Stimulated activated CD4-positive, alpha-beta T cell treated with anti-CD3 and anti-CD28 coated beads, Interleukin-4, amount 100 ng/mL, for 24 hours (primary cell): ENCODE results near the gene TSC2.
"Not testable (repeated sequence)": the region's sequence is repeated elsewhere in the genome, so short reads cannot be mapped to it uniquely, and the experiment has no call there.

ENCODE experiments used
- DNase-seq: peaks from one replicate; pipeline ENCODE4 v3.0.0-alpha.2; 2020

Gene TSC2

DNA sequence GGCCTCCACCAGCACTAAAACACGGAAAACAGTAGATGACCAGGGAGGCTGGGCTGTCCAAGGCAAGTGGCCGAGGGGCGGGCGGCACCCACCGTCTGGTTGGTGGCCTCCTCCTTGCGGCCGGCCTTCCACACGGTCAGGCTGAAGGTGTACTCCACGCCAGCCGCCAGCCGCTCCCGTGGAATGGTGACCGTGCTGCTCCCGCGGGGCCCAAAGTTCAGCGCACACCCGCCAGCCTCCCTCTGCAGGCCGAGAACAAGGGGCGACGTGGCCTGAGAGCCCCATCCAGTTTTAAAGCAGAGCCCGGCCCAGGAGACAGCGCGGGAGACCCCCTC is 60.0 kb downstream of the TSC2 start:
- not testable (repeated sequence) for DNase-seq

DNA sequence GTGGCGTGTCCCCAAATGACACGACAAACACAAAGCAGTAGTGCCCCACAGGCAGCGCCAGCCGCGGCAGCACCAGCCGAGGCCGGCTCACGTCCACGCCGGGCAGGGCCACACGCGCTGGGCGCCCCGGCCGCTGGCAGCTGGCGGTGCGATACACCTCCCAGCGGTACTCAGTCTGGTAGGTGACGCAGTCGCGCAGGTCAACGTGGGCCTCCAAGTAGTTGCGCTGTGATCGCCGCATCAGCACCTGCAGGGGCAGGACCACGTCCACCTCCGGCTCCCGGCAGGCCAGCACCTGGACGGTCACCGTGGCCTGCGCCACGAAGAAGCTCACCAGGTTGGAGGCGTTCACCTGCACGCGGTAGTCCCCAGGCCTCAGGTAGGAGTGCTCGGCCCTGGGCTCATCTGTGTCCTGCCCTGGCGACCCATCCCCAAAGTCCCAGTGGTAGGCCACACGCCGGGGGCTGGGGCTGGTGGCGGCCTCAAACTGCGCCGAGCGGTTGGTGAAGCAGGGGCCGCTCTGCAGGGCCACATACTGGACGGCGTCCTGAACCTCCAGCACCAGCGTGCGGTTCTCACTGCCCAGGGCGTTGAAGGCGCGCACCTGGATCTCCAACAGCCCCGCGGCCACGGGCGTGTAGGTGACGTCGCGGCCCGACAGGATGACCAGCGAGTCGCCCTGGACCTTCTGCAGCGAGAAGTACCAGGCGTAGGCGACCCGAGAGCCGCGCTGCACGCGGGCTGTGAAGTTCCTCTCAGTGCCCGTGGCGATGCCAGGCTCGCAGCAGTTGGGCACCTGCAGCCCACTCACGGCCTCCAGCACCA is 60.9 kb downstream of the TSC2 start:
- DNase-seq: not testable (repeated sequence)

DNA sequence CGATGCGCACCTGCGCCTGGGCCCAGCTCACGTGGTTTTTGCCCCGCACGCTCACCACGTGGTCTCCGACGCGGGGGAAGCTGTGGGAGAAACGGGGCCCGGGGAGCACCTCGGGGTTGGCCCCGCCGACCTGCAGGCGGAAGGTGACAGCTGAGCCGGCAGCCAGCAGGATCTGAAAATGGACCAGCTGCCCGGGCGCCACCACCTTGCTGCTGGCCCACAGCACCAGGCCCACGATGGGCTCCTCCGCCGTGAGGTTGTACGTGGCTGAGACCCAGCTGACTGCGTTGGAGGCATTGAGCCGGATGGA is 61.4 kb downstream of the TSC2 start:
- DNase-seq: not testable (repeated sequence)

DNA sequence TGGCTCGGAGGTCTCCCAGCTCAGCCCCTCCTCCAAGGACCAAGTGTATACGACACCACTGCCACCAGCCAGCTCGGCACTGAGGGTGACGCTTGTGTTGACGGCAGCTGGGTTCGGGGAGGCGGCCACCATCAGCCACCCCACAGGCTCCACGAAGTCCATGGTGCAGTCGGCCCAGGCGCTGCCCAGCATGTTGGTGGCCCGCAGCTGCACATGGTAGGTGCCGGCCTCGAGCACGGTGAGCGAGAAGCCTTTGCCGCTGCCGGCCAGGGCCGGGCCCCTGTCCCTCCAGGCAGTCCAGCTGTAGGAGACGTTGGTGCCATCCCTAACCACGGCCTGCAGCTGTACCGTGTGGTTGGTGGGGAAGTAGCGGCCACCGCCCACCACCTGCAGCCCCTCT is 62.1 kb downstream of the TSC2 start:
- not testable (repeated sequence) for DNase-seq

DNA sequence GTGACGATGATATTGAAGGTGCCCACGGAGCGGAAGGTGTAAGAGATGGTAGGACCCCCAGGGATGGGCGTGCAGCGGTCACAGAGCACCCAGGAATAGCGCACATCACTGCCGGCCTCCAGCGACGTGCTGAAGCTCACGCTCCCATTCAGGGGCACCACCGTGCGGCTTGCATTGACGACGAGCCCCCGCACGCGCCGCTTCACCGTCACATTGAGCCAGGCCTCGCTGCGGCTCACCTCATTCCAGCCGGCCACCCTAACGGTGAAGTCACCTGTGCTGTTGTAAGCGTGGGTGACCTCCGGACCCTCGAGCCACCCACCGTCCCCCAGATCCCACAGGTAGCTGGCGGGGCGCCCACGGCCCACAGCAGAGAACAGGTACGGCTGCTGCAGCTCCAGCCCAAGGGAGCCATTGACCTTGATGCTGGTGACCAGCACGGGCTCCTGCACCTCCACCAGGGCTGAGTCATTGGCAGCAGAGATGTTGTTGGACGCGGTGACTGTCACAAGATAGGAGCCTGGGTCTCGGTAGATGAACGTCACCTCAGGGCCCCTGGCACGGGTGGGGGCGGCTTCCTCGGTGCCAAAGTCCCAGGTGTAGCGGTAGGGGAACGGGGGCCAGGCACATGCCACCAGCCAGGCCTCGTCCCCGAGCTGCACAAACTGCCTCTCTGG is 62.7 kb downstream of the TSC2 start:
- DNase-seq: not testable (repeated sequence)

DNA sequence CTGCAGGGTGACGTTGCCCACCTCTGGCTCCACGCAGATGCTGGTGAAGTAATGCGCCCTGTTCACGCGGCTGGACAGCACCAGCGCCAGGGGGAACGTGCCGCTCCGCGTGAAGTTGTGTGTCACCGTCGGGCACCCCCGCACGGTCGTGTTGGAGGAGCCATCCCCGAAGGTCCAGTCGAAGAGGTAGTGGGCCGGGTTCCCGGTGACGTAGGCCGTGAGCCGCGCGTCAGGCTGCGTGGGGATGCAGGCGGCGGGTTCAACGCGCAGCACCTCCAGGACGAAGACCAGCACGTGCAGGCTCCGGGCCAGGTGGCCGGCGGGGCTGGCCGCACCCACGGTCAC is 63.2 kb downstream of the TSC2 start:
- DNase-seq: not testable (repeated sequence)

DNA sequence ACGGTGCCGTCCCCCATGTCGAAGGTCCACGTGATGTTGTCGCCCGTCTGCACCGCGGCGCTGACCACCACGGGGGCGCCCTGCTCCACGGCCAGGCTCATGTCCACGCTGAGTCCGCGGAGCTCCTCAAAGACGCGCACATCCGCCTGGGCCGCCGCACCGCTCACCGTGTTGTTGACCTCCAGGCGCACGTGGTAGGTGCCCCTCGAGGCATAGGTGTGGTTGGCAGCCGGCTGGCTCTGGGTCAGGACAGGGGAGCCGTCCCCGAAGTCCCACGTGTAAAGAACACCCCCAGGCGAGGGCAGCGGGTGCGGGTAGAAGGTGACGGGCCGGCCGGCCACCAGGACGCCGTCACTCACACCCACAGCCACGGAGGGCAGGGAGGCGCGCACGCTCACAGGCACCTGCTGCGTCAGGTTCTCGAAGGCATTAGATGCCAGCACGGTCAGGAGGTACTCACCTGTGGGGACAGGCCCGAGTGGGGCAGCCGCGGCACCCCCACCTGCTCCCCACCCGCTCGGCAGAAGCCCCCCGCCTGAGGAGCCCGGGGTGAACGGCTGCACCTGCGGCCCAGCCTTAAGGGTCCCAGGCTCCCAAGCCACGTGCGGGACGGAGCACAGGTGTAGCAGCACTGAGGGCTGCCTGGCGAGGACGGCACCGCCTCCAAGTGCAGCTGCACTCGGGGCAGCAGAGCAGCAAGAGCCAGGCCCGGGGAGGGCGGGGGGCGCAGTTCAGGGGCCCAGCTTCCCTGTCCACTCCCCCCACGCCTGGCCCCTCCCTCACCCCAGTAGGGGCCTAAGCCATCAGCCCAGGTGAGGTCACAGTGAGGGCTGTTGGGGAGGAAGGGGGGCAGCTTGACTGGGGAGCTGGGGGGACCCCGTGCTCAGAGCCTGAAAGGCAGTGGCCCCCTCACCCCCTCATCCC is 63.9 kb downstream of the TSC2 start:
- DNase-seq: not testable (repeated sequence)

DNA sequence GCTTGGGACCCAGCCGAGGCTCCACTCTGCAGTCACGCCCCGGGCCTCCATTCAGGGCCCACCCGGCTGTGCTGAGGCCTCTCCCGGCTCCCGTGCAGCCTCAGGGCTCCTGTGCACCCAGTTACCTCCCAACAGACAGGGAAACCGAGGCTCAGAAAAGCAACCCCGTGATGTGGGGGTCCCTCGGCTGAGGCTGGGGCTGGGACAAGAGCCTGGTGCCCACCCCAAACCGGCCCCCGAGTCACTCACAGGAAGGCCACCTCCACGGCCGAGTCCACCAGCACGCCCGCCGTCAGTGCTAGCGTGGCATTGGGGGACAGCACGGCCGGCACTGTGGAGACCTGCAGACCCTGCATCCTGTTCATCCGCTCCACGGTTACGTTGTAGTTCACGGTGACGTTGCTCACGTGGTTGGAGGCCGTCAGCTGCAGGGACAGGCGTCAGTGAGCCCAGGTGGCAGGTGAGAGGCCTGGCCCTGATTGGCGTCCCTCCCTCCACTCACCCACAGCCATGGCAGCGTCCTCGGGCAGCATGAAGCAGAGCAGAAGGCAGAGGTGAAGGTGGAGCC is 64.8 kb downstream of the TSC2 start:
- not testable (repeated sequence) for DNase-seq

DNA sequence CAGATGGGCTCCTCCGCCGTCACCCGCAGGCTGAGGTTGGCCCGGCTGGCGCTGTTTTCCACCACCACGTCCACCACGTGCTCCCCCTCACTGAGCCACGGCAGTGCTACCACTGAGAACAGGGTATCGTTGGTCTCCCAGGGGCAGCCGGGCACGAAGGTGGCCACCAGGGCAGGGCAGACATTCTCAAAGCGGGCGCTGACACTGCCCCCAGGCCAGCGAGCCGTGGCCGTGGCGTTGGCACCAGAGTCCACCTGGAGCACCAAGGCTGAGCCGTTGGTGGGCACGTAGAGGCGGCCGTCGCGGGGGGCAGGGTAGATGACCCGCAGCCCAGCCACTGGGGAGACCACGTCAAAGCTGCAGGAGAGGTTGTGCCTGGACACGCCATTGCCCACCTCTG is 66.4 kb downstream of the TSC2 start:
- not testable (repeated sequence) for DNase-seq

DNA sequence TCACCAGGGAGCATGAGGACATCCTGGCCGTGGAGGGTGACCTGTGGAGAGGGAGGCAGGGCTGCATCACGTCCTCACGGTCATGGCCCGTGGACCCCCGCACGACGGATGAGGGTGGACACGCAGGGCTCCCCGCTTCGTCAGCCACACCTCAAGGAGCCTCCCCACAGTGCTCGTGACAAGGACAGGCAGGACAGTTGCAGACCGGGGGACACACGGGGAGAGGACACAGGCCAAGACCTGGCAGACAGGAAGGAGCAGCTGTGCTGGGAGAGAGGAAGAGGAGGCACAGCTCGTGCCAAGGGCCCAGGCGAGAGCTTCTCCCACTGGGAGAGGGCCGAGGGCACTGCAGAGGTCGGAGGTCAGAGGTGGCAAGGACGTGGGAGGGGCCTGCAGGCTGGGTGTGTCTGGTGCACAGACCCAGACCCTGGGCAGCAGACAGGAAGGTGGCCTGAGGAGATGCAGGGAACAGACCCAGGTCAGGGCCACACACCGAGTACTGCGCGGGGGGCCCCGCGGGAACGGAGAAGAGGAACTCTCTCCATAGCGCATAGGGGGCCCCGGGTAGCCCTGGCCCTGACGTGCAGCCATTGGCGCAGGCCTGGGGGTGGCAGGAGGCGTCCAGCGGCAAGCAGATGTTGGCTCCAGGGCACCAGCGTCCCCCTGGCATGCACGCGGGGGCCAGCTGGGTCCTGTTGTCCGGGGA is 67.3 kb downstream of the TSC2 start:
- DNase-seq: not testable (repeated sequence)

DNA sequence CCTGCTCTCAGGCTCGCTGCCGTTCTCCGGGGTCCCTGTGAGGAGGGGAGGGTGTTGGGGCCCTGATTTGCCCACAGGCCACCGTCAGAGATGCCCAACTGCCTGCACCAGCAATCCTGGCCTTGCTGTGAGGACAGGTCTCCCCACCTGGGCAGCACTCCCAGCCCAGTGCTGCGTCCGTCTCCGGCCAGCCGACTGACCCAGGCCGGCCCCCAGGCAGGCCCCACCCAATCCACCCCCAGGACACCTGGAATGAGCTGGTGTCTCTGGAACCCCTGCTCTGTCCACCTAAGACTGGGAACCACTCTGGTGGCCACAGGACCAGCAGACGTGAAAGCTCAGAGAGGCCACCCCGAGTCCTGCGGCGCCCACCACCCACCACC is 67.8 kb downstream of the TSC2 start:
- DNase-seq: no peak

DNA sequence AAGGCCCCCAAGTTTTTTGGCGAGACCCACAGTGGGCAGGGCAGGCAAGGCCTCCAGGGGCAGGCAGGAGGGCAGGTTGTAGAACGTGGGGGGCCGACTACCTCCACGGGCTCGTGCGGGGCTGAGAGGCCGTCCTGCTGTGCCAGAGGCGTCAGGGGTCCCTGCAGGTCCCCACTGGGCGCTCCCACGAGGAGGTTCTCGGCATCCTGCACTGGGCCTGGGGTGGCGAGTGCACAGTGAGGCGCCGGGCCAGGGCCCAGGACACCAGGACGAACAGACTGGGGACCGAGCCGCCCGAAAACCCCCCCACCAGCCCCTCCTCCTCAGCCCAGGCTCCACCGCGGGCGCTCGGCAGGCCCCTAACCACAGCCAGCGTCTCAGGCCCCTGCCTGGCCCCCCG is 68.6 kb downstream of the TSC2 start:
- not testable (repeated sequence) for DNase-seq

DNA sequence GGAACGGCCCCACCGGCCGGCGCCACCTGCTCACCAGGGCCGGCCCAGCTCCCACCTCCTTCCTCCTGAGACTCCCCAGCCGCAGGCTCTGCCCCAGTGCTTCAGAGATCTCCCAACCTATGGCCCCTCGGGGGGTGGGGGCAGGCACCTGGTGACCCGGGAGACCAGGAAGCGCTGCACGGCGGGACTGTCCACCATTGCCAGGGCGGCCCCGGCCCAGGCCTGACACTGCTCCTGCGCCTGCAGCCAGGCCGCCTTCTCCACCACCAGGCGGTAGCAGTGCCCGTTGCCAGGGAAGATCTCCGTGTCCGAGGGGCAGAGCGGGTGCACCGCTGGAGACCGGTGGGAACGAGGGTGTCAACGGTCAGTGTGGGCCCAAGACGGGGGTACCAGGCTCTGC is 69.6 kb downstream of the TSC2 start:
- not testable (repeated sequence) for DNase-seq

DNA sequence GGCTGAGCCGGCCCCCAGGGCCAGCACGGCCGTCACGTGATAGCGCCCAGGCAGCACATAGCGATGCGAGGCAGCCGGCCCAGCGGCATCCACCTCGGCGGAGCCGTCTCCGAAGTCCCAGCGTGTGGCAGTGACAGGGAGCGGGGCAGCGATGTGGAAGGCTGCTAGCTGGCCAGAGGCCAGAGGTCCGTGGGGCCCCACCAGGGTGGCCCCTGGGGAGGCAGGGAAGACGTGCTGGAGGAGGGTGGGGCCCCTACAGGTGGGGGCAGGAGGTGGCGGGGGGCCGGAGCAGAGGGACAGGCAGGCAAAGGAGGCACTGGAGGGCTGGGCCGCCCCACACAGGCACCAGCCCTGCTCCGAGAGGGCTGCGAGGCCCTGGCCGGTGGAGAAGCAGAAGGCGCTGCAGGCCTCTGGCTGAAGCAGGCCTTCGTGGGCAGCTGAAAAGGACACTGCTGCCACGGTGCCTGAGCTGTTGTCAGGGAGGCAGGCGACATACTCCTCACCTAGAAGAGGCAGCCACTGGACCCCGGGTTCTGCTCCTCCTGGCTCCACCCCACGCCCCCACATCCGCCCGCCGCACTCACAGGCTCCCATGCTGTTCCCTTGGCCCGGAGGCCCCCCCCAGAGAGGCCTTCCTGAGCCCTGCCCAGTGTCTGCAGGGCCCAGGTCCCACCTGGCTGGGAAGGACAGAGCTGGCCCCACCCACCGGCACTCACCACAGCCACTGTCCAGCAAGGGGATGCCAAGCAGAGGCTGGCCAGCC is 70.4 kb downstream of the TSC2 start:
- not testable (repeated sequence) for DNase-seq

DNA sequence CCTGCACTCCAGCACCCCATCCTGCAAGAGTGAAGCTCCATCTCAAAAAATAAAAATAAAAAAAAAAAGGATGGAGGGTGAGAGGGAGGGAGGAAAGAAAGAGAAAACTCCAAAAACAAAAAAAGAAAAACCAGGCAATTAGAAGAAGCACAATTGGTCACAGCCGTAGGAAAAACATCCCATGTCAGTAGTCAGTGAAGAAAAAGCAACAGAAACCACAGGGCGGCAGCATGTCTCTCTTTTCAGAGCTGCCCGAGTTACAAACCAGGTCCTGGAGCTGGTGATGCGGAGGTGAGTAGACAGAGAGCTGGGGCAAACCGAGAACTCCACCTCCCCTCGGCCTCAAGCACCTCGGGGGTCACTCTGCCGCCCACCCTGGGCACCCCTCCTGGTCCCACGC is 73.5 kb downstream of the TSC2 start:
- DNase-seq: peak; percentile 34

DNA sequence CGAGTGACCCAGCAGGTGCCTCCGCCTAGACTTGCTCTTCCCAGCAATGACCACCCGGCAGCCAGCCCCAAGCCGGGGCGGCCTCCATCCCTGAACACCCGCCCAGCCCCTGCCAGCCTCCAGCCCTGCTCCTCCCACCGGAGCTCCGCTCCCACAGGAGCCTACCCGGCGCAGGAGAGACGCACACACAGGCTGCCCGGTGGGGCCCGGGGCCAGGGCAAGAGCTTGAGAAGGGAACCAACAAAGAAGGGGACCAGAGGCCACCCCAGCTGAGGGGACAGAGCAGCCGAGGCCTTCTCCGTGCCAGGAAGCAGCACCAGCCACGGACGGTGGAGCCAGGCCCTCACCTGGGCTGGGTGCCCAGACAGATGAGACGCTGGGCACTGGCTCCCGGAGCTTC is 74.1 kb downstream of the TSC2 start:
- no peak for DNase-seq

DNA sequence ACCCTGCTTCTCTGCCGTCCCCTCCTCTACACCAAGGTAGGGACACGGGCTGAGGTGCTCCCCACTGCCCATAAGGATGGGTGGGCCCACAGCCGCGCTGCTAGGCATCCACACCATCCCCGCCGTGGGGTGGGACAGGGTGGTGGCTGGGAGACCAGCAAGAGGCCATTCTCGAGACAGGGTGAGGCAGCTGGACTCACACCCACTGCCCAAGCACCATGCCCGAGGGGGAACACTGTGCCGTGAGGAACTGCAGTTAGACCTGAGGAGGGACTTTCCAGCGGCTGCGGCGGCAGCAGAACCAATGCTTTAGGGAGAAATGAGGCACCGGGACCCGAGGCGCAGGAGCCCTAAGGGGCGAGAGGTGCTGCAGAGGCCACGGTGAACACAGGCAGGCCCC is 74.6 kb downstream of the TSC2 start:
- no peak for DNase-seq

DNA sequence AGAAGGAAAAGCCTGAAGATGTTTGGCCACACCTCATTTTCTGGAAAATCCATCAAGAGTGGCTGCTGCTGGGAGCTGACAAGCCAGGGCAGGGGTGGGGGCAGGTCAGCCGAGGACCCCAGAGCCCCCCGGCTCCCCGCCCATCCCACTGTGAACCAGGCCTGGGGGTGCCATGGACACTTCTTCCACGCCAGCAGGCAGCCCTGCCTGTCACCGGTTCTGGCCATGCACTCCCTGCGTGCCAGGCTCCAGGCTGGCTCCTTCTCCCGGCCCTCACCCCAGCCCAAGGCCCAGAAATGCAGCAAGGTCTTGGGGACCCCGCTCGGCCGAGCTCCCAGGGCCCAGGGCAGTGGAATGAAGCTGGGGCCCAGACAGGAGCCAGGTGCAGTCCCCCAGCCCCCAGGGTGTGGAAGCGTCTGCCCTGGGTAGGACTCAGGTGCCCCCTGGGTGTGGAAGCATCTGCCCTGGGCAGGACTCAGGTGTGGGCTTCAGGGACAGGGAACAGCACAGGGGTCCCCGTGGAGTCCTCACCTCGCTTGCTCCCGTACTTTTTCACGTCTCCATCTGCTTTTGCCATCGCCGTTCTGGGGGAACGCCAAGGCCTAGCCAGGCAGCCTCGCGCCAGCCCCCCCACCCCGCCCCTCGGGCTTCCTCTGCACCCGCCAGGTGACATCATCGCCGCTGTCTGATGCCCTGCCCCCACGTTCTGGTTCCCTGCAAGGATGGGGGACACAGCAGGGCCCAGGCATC is 75.3 kb downstream of the TSC2 start:
- DNase-seq: not testable (repeated sequence)

DNA sequence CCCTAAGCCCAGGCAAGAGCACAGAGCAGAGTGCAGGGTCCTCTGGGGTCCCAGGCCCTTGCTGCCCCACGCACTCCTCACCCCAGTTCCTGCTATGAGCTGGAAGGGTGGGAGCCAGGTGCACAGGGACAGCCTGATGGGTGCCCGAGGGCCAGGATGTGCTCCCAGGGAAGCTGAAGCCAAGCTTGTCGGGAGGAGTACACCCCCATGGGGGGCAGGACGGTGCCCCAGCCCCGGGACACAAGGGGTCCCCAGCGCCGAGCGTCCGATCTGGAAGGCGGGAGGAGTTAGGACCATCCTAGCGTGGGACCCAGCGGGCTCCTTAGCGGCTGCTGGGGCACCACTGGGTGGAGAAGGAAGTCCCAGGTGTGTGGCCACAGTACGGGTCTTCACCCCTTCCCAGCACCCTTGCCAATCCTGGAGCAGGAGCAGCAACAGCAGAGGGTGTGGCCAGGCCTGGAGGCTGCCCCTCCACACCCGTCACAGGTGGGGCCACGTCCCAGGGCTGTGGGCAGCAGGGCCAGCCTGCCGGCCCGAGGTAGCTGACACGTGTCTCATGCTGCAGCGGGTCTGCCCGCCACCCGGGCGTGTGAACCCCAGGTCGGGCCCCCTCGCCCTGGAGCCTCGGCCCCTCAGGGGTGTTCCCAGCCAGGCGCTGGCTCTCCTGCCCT is 76.1 kb downstream of the TSC2 start:
- DNase-seq: not testable (repeated sequence)

DNA sequence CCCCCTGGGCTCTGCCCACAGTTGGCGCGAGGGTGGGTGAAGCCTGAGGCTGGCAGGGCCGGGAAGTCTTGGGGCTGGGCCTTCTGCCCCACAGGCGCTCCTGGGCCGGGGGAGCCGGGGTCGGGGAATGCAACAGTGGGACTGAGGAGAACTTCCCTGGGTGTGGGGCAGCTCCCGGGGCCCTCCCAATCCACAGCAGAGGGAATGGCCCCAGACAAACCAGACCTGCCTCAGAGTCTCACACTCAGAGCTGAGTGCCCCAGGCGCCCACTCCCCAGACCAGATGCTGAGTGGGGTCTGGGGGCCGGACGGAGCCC is 76.5 kb downstream of the TSC2 start:
- not testable (repeated sequence) for DNase-seq
